Stomach (tissue), 9 donors: ENCODE measurements around the gene CCDC12. TPM values are rescaled to one million over a fixed set of nuclear protein-coding genes. Genes with fewer than 3 reads are reported as not detected.

Experiments
- DNase-seq, 2 donors: peaks; one replicate each; pipeline versions ENCODE4 v3.0.0 to v3.0.0-alpha.2; 2013 to 2019
- H3K27ac ChIP-seq, 5 donors: fragments of 200-600 bp in 4 of 5; sonication (generic) in 4 of 5; one replicate each; pipeline ENCODE4 v1.5.1; 2013 to 2019; ENCODE audit warnings: mild to moderate bottlenecking in 1 of 5, moderate library complexity in 1 of 5
- H3K27me3 ChIP-seq, 3 donors: fragments of 200-600 bp; sonication (generic); one replicate each; pipeline ENCODE4 v1.5.1; 2017 to 2019; ENCODE audit warnings: mixed run types in 1 of 3
- H3K36me3 ChIP-seq, 4 donors: fragments of 200-600 bp; sonication (generic); 1 replicate in 3 of 4; 2 replicates in 1 of 4; pipeline ENCODE4 v1.5.1; 2016 to 2019
- H3K4me1 ChIP-seq, 4 donors: fragments of 200-600 bp; sonication (generic); one replicate each; pipeline ENCODE4 v1.5.1; 2016 to 2019
- H3K4me3 ChIP-seq, 4 donors: fragments of 200-600 bp; sonication (generic) in 3 of 4; one replicate each; pipeline ENCODE4 v1.5.1; 2016 to 2019; ENCODE audit warnings: mild to moderate bottlenecking in 1 of 4
- H3K9me3 ChIP-seq, 4 donors: fragments of 200-600 bp; sonication (generic); one replicate each; pipeline ENCODE4 v1.5.1; 2016 to 2019
- CTCF ChIP-seq, 7 experiments: fragments of 450-650 bp in 4 of 7; fragments of 200-600 bp in 3 of 7; sonication (generic) in 3 of 7; IDR thresholded peaks; one replicate each; pipeline ENCODE4 v1.5.1; 2016 to 2019; ENCODE audit warnings: antibody characterized with exemption in 7 of 7, control low read depth in 2 of 7, mild to moderate bottlenecking in 1 of 7
- EP300 ChIP-seq: sonication (generic); formaldehyde crosslinking; IDR thresholded peaks from one replicate; pipeline ENCODE4 v1.6.1; 2017; ENCODE audit warnings: antibody characterized with exemption
- POLR2A ChIP-seq, 4 donors: fragments of 450-650 bp; IDR thresholded peaks; one replicate each; pipeline ENCODE4 v1.6.1; 2016; ENCODE audit warnings: antibody characterized with exemption in 4 of 4, control low read depth in 2 of 4, mild to moderate bottlenecking in 1 of 4, moderate library complexity in 1 of 4
- POLR2AphosphoS5 ChIP-seq, 3 donors: sonication (generic); formaldehyde crosslinking; IDR thresholded peaks; one replicate each; pipeline ENCODE4 v1.6.1; 2016; ENCODE audit warnings: antibody characterized with exemption in 3 of 3
- WGBS, 5 donors: extraction: QIAGEN DNeasy Blood & Tissue Kit in 3 of 5; methylation state at CpG; one replicate each; pipeline versions ENCODE4 v1.1.5 to v1.1.7; 2013 to 2018; 5-methylcytosine and 5-hydroxymethylcytosine counted together
- intact Hi-C: fragments of 100-400 bp; cut with DNase I; formaldehyde crosslinking; loops from one replicate; pipeline ENCODE4 v1.15.1; 2023; ENCODE audit warnings: low total_unique reads
- polyA plus RNA-seq, 3 donors: library from polyadenylated mRNA; stranded (reverse); fragments of 200-250 nt; gene quantifications; one replicate each; pipeline ENCODE4 v1.2.3, GENCODE V29; 2013
- total RNA-seq, 5 donors: library from RNA; depleted of rRNA; stranded (reverse); fragments of >200 nt; gene quantifications; one replicate each; pipeline versions ENCODE4 v1.1.0 to v1.2.3, GENCODE V29; 2014 to 2016
- donor health status: healthy with polysubstance abuse.
- donor health status: Bipolar disorder and iron deficiency.
- donor health status: healthy.

Gene CCDC12
- total and polyA plus RNA-seq, 8 donors, result 2.9 to 88.7 (median 47.1) TPM

- H3K9me3 ChIP-seq, result no peaks in the 10 kb centered on the region
- no peak for DNase-seq
- intact Hi-C loops, result no loop called here
- peaks cover 0 to 9% (median 3%) of the 10 kb centered on the region in 4 donors for H3K36me3 ChIP-seq
- peak overlapping the region in 2 of 4 donors; percentile 71 to 89 for H3K4me3 ChIP-seq
- H3K27ac ChIP-seq, result peak overlapping the region in 1 of 5 donors; percentile 98
- H3K4me1 ChIP-seq, result peaks cover 66 to 86% (median 82%) of the 10 kb centered on the region in 4 donors
- TF ChIP-seq POLR2A (IDR thresholded peaks at IDR 0.05) (no peak), CTCF (IDR thresholded peaks at IDR 0.05) (no peak), EP300 (no peak), POLR2AphosphoS5 (IDR thresholded peaks at IDR 0.05) (no peak)
- no peaks in the 10 kb centered on the region for H3K27me3 ChIP-seq
- 70 to 74% (median 71%) methylated on average over 9 of the region's 9 CpGs for WGBS, 5 donors
Measured at GRCh38 chr3:46974421-46975171, 1.9 kb downstream of the CCDC12 start.

DNA sequence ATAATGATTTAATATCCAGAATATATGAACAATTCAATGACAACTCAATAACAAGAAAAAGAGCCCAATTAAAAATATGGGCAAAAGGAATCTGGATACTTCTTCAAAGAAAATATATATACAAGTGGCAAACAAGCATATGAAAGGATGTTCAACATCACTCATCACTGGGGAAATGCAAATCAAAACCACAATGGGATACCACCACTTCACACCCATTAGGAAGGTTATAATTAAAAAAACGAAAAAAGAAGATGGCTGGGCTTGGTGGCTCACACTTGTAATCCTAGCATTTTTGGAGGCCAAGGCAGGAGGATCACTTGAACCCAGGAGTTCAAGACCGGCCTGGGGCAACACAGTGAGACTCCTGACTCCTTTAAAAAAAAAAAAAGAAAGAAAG, 4.1 kb downstream of the CCDC12 start:
- no peak for DNase-seq
- no peak overlapping the region for H3K4me3 ChIP-seq
- peaks cover 0 to 12% (median 7%) of the 10 kb centered on the region in 4 donors for H3K36me3 ChIP-seq
- no peaks in the 10 kb centered on the region for H3K9me3 ChIP-seq
- no peaks in the 10 kb centered on the region for H3K27me3 ChIP-seq
- no peak for TF ChIP-seq CTCF (IDR thresholded peaks at IDR 0.05)
- no peak for TF ChIP-seq EP300
- TF ChIP-seq POLR2AphosphoS5 (IDR thresholded peaks at IDR 0.05), result no peak
- TF ChIP-seq POLR2A (IDR thresholded peaks at IDR 0.05), result no peak
- no peak overlapping the region for H3K27ac ChIP-seq
- H3K4me1 ChIP-seq, result peaks cover 70 to 88% (median 82%) of the 10 kb centered on the region in 4 donors
- WGBS, 5 donors, result 72 to 82% (median 78%) methylated on average over 2 of the region's 2 CpGs
- intact Hi-C loops, result no loop called here

- Histone ChIP-seq H3K9me3 (no peaks in the 10 kb centered on the region), H3K27ac (peak overlapping the region in 4 of 5 donors; percentile 35 to 70 (median 53)), H3K27me3 (no peaks in the 10 kb centered on the region), H3K4me3 (no peak overlapping the region), H3K36me3 (peaks cover 0 to 12% (median 7%) of the 10 kb centered on the region in 4 donors), H3K4me1 (peaks cover 71 to 89% (median 83%) of the 10 kb centered on the region in 4 donors)
- no peak for TF ChIP-seq POLR2A (IDR thresholded peaks at IDR 0.05)
- TF ChIP-seq POLR2AphosphoS5 (IDR thresholded peaks at IDR 0.05), result no peak
- no peak for TF ChIP-seq CTCF (IDR thresholded peaks at IDR 0.05)
- TF ChIP-seq EP300, result no peak
- DNase-seq, result no peak
- 73 to 82% (median 76%) methylated on average over 1 of the region's 1 CpG for WGBS, 5 donors
- intact Hi-C loops, result no loop called here
Measured at GRCh38 chr3:46971742-46972141, 4.8 kb downstream of the CCDC12 start.

- no peak for TF ChIP-seq POLR2AphosphoS5 (IDR thresholded peaks at IDR 0.05)
- no peak for TF ChIP-seq CTCF (IDR thresholded peaks at IDR 0.05)
- no peak for TF ChIP-seq POLR2A (IDR thresholded peaks at IDR 0.05)
- no peak for TF ChIP-seq EP300
- Histone ChIP-seq H3K4me3 (no peak overlapping the region), H3K27me3 (no peaks in the 10 kb centered on the region), H3K36me3 (peaks cover 0 to 12% (median 7%) of the 10 kb centered on the region in 4 donors), H3K4me1 (peaks cover 77 to 95% (median 88%) of the 10 kb centered on the region in 4 donors), H3K27ac (peak overlapping the region; percentile 14 to 70 (median 52)), H3K9me3 (no peaks in the 10 kb centered on the region)
- DNase-seq, result no peak
- 52 to 63% (median 58%) methylated on average over 6 of the region's 6 CpGs for WGBS, 5 donors
- intact Hi-C loops, result no loop called here
Measured at GRCh38 chr3:46971151-46971550, 5.4 kb downstream of the CCDC12 start.
